MCF 10A (cell line): Measurements from ENCODE around the gene ARHGAP30. TPM values are rescaled to one million over a fixed set of nuclear protein-coding genes. Genes with fewer than 3 reads are reported as not detected.
"Not testable (repeated sequence)": the region's sequence is repeated elsewhere in the genome, so short reads cannot be mapped to it uniquely, and the experiment has no call there.

Experiments
- BruUV-seq: library from RNA; stranded (reverse); fragments of 400-500 nt; replicated peaks from 2 replicates; lab custom pipeline; 2021; lab: Mats Ljungman, UMichigan
- CTCF ChIA-PET: fragments of 300-600 bp; sonication (Branson Sonifier 250); formaldehyde crosslinking; extraction: SDS; loops from one replicate; lab custom pipeline; 2021; ENCODE audit warnings: antibody characterized with exemption, inconsistent platforms; lab: Yijun Ruan, JAX
- POLR2A ChIA-PET: fragments of 300-600, 350-650 bp; sonication (Branson Sonifier 250); formaldehyde crosslinking; extraction: SDS; loops from one replicate; lab custom pipeline; 2020; ENCODE audit warnings: antibody characterized with exemption, inconsistent platforms; lab: Yijun Ruan, JAX
- DNase-seq: peaks from one replicate; pipeline ENCODE4 v3.0.0-alpha.2; 2018; ENCODE audit not compliant: unreplicated experiment
- H3K27ac Mint-ChIP-seq: one replicate; pipeline ENCODE4 v1.8.0; 2022; ENCODE audit warnings: mild to moderate bottlenecking, low read depth, mixed read lengths; ENCODE audit not compliant: unreplicated experiment
- H3K27me3 Mint-ChIP-seq: one replicate; pipeline ENCODE4 v1.8.0; 2022; ENCODE audit warnings: mixed read lengths; ENCODE audit not compliant: insufficient read depth, unreplicated experiment
- H3K36me3 Mint-ChIP-seq: one replicate; pipeline ENCODE4 v1.8.0; 2022; ENCODE audit warnings: mild to moderate bottlenecking, moderate library complexity, mixed read lengths; ENCODE audit not compliant: insufficient read depth, unreplicated experiment
- H3K4me1 Mint-ChIP-seq: one replicate; pipeline ENCODE4 v1.8.0; 2022; ENCODE audit warnings: mixed read lengths; ENCODE audit not compliant: insufficient read depth, unreplicated experiment
- H3K4me3 Mint-ChIP-seq: one replicate; pipeline ENCODE4 v1.8.0; 2022; ENCODE audit warnings: mild to moderate bottlenecking, moderate library complexity, mixed read lengths; ENCODE audit not compliant: unreplicated experiment
- H3K9me3 Mint-ChIP-seq: one replicate; pipeline ENCODE4 v1.8.0; 2022; ENCODE audit warnings: mixed read lengths; ENCODE audit not compliant: unreplicated experiment
- CTCF ChIP-seq: fragments of 200-600 bp; IDR thresholded peaks from one replicate; pipeline ENCODE4 v1.8.0; 2022; ENCODE audit warnings: antibody characterized with exemption, mild to moderate bottlenecking; ENCODE audit not compliant: unreplicated experiment
- intact Hi-C: fragments of 100-400 bp; cut with micrococcal nuclease; formaldehyde crosslinking; loops from 2 replicates; pipeline ENCODE4 v1.14.1; 2022
- total RNA-seq: library from RNA; stranded (reverse); gene quantifications from 2 replicates; pipeline ENCODE4 v1.2.3, GENCODE V29; 2022

Gene ARHGAP30
- total RNA-seq, 1 experiment from 2014 or later: 0.58 TPM

GRCh38 chr1:161033751-161034150 lies 35.9 kb downstream of the ARHGAP30 start:
- H3K4me1 Mint-ChIP-seq: peaks cover 11% of the 10 kb centered on the region
- intact Hi-C loops: no loop called here
- BruUV-seq: no TSS peak
- TF ChIP-seq CTCF: no peak
- H3K36me3 Mint-ChIP-seq: peaks cover 1% of the 10 kb centered on the region
- no peaks in the 10 kb centered on the region for H3K9me3 Mint-ChIP-seq
- no peaks in the 10 kb centered on the region for H3K27me3 Mint-ChIP-seq
- H3K27ac Mint-ChIP-seq: no peak overlapping the region
- H3K4me3 Mint-ChIP-seq: no peak overlapping the region
- ChIA-PET CTCF (interaction anchor here (0.6 to 2.3 kb wide), 4 partner anchors 8 to 199 kb away, joined by 4 to 15 read pairs (median 9); partner anchors contain the start of genes F11R and USF1), POLR2A (interaction anchor here (1.0 to 6.2 kb wide), 5 partner anchors 8 to 81 kb away, joined by 3 to 114 read pairs (median 6); partner anchors contain the start of genes F11R and USF1)
- DNase-seq: peak; percentile 82

- Mint-ChIP-seq H3K27ac (no peak overlapping the region), H3K9me3 (no peaks in the 10 kb centered on the region), H3K4me3 (no peak overlapping the region), H3K27me3 (no peaks in the 10 kb centered on the region), H3K4me1 (peaks cover 11% of the 10 kb centered on the region), H3K36me3 (no peaks in the 10 kb centered on the region)
- intact Hi-C loops: no loop called here
- DNase-seq: no peak
- TF ChIP-seq CTCF: no peak
- ChIA-PET POLR2A (interaction anchor here (0.6 to 6.2 kb wide), 8 partner anchors 9 to 214 kb away, joined by 3 to 114 read pairs (median 3); partner anchors contain the start of genes DEDD, F11R and USF1), CTCF (interaction anchor here (0.6 to 2.3 kb wide), 7 partner anchors 8 to 220 kb away, joined by 3 to 15 read pairs (median 5); partner anchors contain the start of gene USF1)
- no TSS peak for BruUV-seq
These were observed 37.3 kb downstream of the ARHGAP30 start for GRCh38 chr1:161032409-161032808.

GRCh38 chr1:161031874-161032273 lies 37.8 kb downstream of the ARHGAP30 start:
- Mint-ChIP-seq H3K27ac (no peak overlapping the region), H3K36me3 (no peaks in the 10 kb centered on the region), H3K4me3 (no peak overlapping the region), H3K9me3 (no peaks in the 10 kb centered on the region), H3K4me1 (peaks cover 15% of the 10 kb centered on the region), H3K27me3 (no peaks in the 10 kb centered on the region)
- DNase-seq: no peak
- ChIA-PET POLR2A (interaction anchor here (0.6 to 6.2 kb wide), 5 partner anchors 11 to 170 kb away, joined by 3 to 114 read pairs (median 4); partner anchors contain the start of genes DEDD, F11R, NDUFS2 and USF1), CTCF (interaction anchor here (0.6 to 1.1 kb wide), 3 partner anchors 65 to 220 kb away, joined by 3 to 5 read pairs (median 5); no protein-coding TSS in a partner anchor)
- TF ChIP-seq CTCF: no peak
- intact Hi-C loops: no loop called here
- BruUV-seq: no TSS peak

- H3K4me3 Mint-ChIP-seq, H3K36me3 Mint-ChIP-seq, H3K9me3 Mint-ChIP-seq, DNase-seq, H3K27ac Mint-ChIP-seq, intact Hi-C loops, H3K27me3 Mint-ChIP-seq, POLR2A ChIA-PET, BruUV-seq: not testable (repeated sequence)
- CTCF ChIA-PET: interaction anchor here (1.1 kb wide), 1 partner anchor 12 kb away, joined by 3 read pairs; no protein-coding TSS in a partner anchor
- peaks cover 18% of the 10 kb centered on the region for H3K4me1 Mint-ChIP-seq
These were observed 40.2 kb downstream of the ARHGAP30 start for GRCh38 chr1:161029466-161029865.

GRCh38 chr1:161026954-161027353 lies 42.7 kb downstream of the ARHGAP30 start:
- H3K4me3 Mint-ChIP-seq, DNase-seq, H3K9me3 Mint-ChIP-seq, H3K27me3 Mint-ChIP-seq, intact Hi-C loops, H3K36me3 Mint-ChIP-seq, H3K27ac Mint-ChIP-seq, BruUV-seq: not testable (repeated sequence)
- peaks cover 13% of the 10 kb centered on the region for H3K4me1 Mint-ChIP-seq
- ChIA-PET POLR2A (interaction anchor here (0.9 to 2.4 kb wide), 5 partner anchors 9 to 90 kb away, joined by 3 to 8 read pairs (median 5); partner anchors contain the start of genes NIT1, PFDN2, TSTD1 and USF1), CTCF (interaction anchor here (0.6 to 2.9 kb wide), 4 partner anchors 13 to 167 kb away, joined by 3 to 12 read pairs (median 4); no protein-coding TSS in a partner anchor)

GRCh38 chr1:161022432-161022831 lies 47.3 kb downstream of the ARHGAP30 start:
- H3K36me3 Mint-ChIP-seq, H3K9me3 Mint-ChIP-seq, BruUV-seq, intact Hi-C loops, H3K27me3 Mint-ChIP-seq: not testable (repeated sequence)
- POLR2A ChIA-PET: interaction anchor here (1.0 to 5.9 kb wide), 24 partner anchors 11 to 760 kb away, joined by 3 to 371 read pairs (median 20); partner anchors contain the start of genes B4GALT3, DCAF8, DEDD and ITLN2
- H3K27ac Mint-ChIP-seq: peak overlapping the region; percentile 94
- DNase-seq: peak; percentile 43
- peaks cover 45% of the 10 kb centered on the region for H3K4me1 Mint-ChIP-seq
- H3K4me3 Mint-ChIP-seq: peak overlapping the region; percentile 80
- CTCF ChIA-PET: interaction anchor here (1.0 to 5.7 kb wide), 7 partner anchors 11 to 76 kb away, joined by 4 to 58 read pairs (median 11); partner anchors contain the start of genes KLHDC9 and USF1
